GM12875 (cell line): ENCODE measurements around the gene MLN.

Experiments
- H3K4me3 ChIP-seq: one replicate; pipeline ENCODE4 v1.5.1; 2011; ENCODE audit warnings: low read depth, low read length, control low read depth
- CTCF ChIP-seq: IDR thresholded peaks from 2 replicates; pipeline ENCODE4 v1.5.1; 2011; ENCODE audit warnings: low read depth, mild to moderate bottlenecking, control low read depth, inconsistent platforms, low read length, moderate library complexity, borderline replicate concordance; ENCODE audit not compliant: insufficient read depth

The MLN gene

GRCh38 chr6:33820243-33820642 is 16.4 kb upstream of the MLN start:
- H3K4me3 ChIP-seq = no peak overlapping the region
- TF ChIP-seq CTCF = no peak

GRCh38 chr6:33819021-33819420 is 15.2 kb upstream of the MLN start:
- TF ChIP-seq CTCF = no peak
- H3K4me3 ChIP-seq = no peak overlapping the region

- TF ChIP-seq CTCF = no peak
- no peak overlapping the region for H3K4me3 ChIP-seq
Observed at GRCh38 chr6:33818293-33818692, 14.5 kb upstream of the MLN start.

GRCh38 chr6:33817489-33817888 is 13.7 kb upstream of the MLN start:
- no peak for TF ChIP-seq CTCF
- H3K4me3 ChIP-seq = no peak overlapping the region

- no peak for TF ChIP-seq CTCF
- H3K4me3 ChIP-seq = no peak overlapping the region
Observed at GRCh38 chr6:33816911-33817310, 13.1 kb upstream of the MLN start.

GRCh38 chr6:33815854-33816253 is 12.1 kb upstream of the MLN start:
- TF ChIP-seq CTCF = no peak
- no peak overlapping the region for H3K4me3 ChIP-seq

- TF ChIP-seq CTCF = no peak
Observed at GRCh38 chr6:33813990-33814985, 10.5 kb upstream of the MLN start.

More at GRCh38 chr6:33813990-33814985, 10.5 kb upstream of the MLN start:
- no peak overlapping the region for H3K4me3 ChIP-seq
